Measurements from ENCODE around the gene MAPK11. TPM values are rescaled to one million over a fixed set of nuclear protein-coding genes. Genes with fewer than 3 reads are reported as not detected.

MAPK11 gene
- total and polyA plus RNA-seq, 10 of the 15 experiments (the other 5 are each of a cell fraction or from before 2014, with no cell fraction given): 0.05 to 12.8 (median 3.7) TPM

GRCh38 chr22:50253941-50254340, 16.2 kb downstream of the MAPK11 start:
- no TSS peak for BruUV-seq (replicated peaks)
- TF ChIP-seq CHD2 (IDR thresholded peaks at IDR 0.05; ENCODE audit: borderline replicate concordance, low read depth, low read length) (no peak), PKNOX1 (IDR thresholded peaks at IDR 0.05) (no peak), MTA3 (IDR thresholded peaks at IDR 0.05; ENCODE audit: borderline replicate concordance, low read length) (no peak), HDGF (IDR thresholded peaks at IDR 0.05) (no peak), IRF5 (IDR thresholded peaks at IDR 0.05; ENCODE audit: borderline replicate concordance) (no peak), USF2 (IDR thresholded peaks at IDR 0.05; ENCODE audit: borderline replicate concordance, low read depth, low read length) (no peak), MXI1 (IDR thresholded peaks at IDR 0.05; ENCODE audit: low read depth, low read length) (no peak), LARP7 (IDR thresholded peaks at IDR 0.05) (no peak), YBX1 (IDR thresholded peaks at IDR 0.05) (no peak), POLR2A (IDR thresholded peaks at IDR 0.05; ENCODE audit: low read depth, low read length) (no peak)
- Histone ChIP-seq H3K4me1 (ENCODE audit: control insufficient read depth, insufficient read depth, low read length) (peaks cover 16% of the 10 kb centered on the region), H3K79me2 (ENCODE audit: control insufficient read depth, insufficient read depth, low read length) (peaks cover 9% of the 10 kb centered on the region), H3K9ac (ENCODE audit: control insufficient read depth, insufficient read depth, low read length) (no peak overlapping the region), H3K27ac (ENCODE audit: control insufficient read depth, insufficient read depth) (no peak overlapping the region), H3K4me3 (no peak overlapping the region), H3K9me3 (replicated peaks; ENCODE audit: control insufficient read depth, insufficient read depth, low read length) (no peaks in the 10 kb centered on the region), H3K4me2 (ENCODE audit: control insufficient read depth, insufficient read depth) (no peak overlapping the region), H2AFZ (ENCODE audit: control insufficient read depth, low read depth, low read length) (no peak overlapping the region), H4K20me1 (ENCODE audit: control insufficient read depth, insufficient read depth) (no peaks in the 10 kb centered on the region), H3K36me3 (ENCODE audit: control insufficient read depth in 2 of 2, insufficient read depth in 2 of 2, low read length in 1 of 2) (no peaks in the 10 kb centered on the region; a peak in 2 of 4 replicates), H3K27me3 (replicated peaks in 1 of 2; ENCODE audit: control insufficient read depth in 2 of 2, insufficient read depth in 2 of 2, low read length in 1 of 2) (no peaks in the 10 kb centered on the region)
- ChIA-PET RAD21 (ENCODE audit: unreplicated experiment) (no interaction called here), SMC1A (ENCODE audit: uncharacterized antibody, unreplicated experiment) (no interaction called here), CTCF (interaction anchor here (0.7 kb wide), 1 partner anchor 88 kb away, joined by 3 read pairs; no protein-coding TSS in a partner anchor), POLR2A (no interaction called here)
- in situ Hi-C loops (cut with MboI) (loop anchor here (10.0 kb wide), 2 partner anchors 241 to 361 kb away; no protein-coding TSS in a partner anchor), intact Hi-C loops (cut with micrococcal nuclease; ENCODE audit: unreplicated experiment) (loop anchor here (5.0 kb wide), 2 partner anchors 243 to 438 kb away; no protein-coding TSS in a partner anchor)
- ATAC-seq (no peak), DNase-seq (ENCODE audit: low read depth, low spot score) (no peak), FAIRE-seq (no peak)
- WGBS (ENCODE audit: insufficient coverage, insufficient replicate concordance, low lambda C conversion rate, missing lambda C conversion rate): 73% methylated on average over 8 of the region's 8 CpGs

Measured in GM12878 (cell line).